Right atrium auricular region (tissue), 2 donors: ENCODE results near the gene DFFA. TPM values are rescaled to one million over a fixed set of nuclear protein-coding genes. Genes with fewer than 3 reads are reported as not detected.

Experiments
- DNase-seq: peaks from one replicate; pipeline ENCODE4 v3.0.0-alpha.2; 2019; ENCODE audit warnings: low spot score
- H3K27ac ChIP-seq, 2 donors: fragments of 200-600 bp; sonication (generic); 1 replicate in 1 of 2; 2 replicates in 1 of 2; pipeline ENCODE4 v1.5.1; 2016 to 2019
- H3K27me3 ChIP-seq, 2 donors: fragments of 200-600 bp; sonication (generic); one replicate each; pipeline versions ENCODE4 v1.5.1 to v1.6.0; 2017 to 2019
- H3K36me3 ChIP-seq: fragments of 200-600 bp; sonication (generic); one replicate; pipeline ENCODE4 v1.5.1; 2016
- H3K4me1 ChIP-seq, 2 donors: fragments of 200-600 bp; sonication (generic); one replicate each; pipeline versions ENCODE4 v1.5.1 to v1.6.0; 2017 to 2019
- H3K4me3 ChIP-seq, 2 donors: fragments of 200-600 bp; sonication (generic); 1 replicate in 1 of 2; 2 replicates in 1 of 2; pipeline ENCODE4 v1.5.1; 2017 to 2019; ENCODE audit warnings: mild to moderate bottlenecking in 1 of 2, moderate library complexity in 1 of 2
- H3K9me3 ChIP-seq, 2 donors: fragments of 200-600 bp; sonication (generic); one replicate each; pipeline ENCODE4 v1.5.1; 2019
- total RNA-seq, 2 donors: library from RNA; depleted of rRNA; stranded (reverse); fragments of >200 nt; gene quantifications; one replicate each; pipeline ENCODE4 v1.1.0, GENCODE V29; 2016
- TF ChIP-seq, protein P1 (sequence below), 2 donors: fragments of 200-600 bp; sonication (generic); IDR thresholded peaks; one replicate each; pipeline ENCODE4 v1.5.1; 2019; ENCODE audit warnings: antibody characterized with exemption in 2 of 2

The DFFA gene
- total RNA-seq, 2 donors from 2014 or later, result 17.6 to 19.0 TPM

- no peak for DNase-seq
- TF ChIP-seq, protein P1, sequence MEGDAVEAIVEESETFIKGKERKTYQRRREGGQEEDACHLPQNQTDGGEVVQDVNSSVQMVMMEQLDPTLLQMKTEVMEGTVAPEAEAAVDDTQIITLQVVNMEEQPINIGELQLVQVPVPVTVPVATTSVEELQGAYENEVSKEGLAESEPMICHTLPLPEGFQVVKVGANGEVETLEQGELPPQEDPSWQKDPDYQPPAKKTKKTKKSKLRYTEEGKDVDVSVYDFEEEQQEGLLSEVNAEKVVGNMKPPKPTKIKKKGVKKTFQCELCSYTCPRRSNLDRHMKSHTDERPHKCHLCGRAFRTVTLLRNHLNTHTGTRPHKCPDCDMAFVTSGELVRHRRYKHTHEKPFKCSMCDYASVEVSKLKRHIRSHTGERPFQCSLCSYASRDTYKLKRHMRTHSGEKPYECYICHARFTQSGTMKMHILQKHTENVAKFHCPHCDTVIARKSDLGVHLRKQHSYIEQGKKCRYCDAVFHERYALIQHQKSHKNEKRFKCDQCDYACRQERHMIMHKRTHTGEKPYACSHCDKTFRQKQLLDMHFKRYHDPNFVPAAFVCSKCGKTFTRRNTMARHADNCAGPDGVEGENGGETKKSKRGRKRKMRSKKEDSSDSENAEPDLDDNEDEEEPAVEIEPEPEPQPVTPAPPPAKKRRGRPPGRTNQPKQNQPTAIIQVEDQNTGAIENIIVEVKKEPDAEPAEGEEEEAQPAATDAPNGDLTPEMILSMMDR (IDR thresholded peaks at IDR 0.05), result no peak
- Histone ChIP-seq H3K36me3 (no peaks in the 10 kb centered on the region), H3K27ac (no peak overlapping the region), H3K4me1 (peaks cover 0 to 35% of the 10 kb centered on the region in 2 donors), H3K4me3 (no peak overlapping the region), H3K27me3 (no peaks in the 10 kb centered on the region), H3K9me3 (no peaks in the 10 kb centered on the region)
Observed at GRCh38 chr1:10517677-10517982, 45.3 kb upstream of the DFFA start.

- no peak overlapping the region for H3K27ac ChIP-seq
- H3K9me3 ChIP-seq, result no peaks in the 10 kb centered on the region
- no peak overlapping the region for H3K4me3 ChIP-seq
- no peaks in the 10 kb centered on the region for H3K36me3 ChIP-seq
- H3K27me3 ChIP-seq, result no peaks in the 10 kb centered on the region
- no peak for DNase-seq
- TF ChIP-seq, protein P1 (IDR thresholded peaks at IDR 0.05), result no peak
- H3K4me1 ChIP-seq, result peaks cover 0 to 32% of the 10 kb centered on the region in 2 donors
Observed at GRCh38 chr1:10516925-10517676, 44.8 kb upstream of the DFFA start.

DNA sequence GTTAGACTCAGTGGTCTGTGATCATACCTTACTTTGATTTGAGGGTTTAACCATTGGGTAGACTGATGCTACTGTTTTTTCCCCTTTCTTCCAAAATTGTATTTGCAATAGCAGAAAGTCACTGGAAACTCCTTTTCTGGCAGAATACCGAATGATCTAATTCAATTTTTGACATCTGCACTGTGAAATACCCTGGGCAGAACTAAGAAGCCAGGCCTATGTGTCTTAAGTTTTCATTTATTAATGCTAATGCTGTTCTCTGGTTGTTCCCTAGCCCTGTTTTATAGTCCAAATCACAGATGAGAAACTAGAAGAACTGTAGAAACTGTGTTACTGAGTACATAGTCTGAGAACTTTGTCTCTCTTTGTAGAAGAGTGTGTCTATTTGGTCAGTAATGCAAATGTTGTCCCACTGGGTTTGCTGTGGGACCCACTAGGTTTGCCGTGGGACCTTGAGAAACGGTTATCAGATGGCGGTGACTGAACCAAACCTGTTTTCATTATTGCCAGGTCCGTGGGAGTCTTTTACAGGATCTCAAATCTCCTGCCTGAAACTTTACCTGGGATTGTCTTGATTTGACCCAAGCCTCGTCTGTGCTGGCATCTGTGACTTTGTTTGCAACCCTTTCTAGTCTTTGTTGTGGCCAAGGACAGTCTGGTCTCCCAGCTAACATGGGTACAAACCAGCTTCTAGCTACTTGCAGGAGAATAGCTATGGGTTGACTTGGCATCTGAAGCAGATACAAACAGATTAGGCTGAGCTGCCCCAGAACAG, 43.8 kb upstream of the DFFA start:
- H3K27ac ChIP-seq, result no peak overlapping the region
- TF ChIP-seq, protein P1 (IDR thresholded peaks at IDR 0.05), result no peak
- H3K4me3 ChIP-seq, result no peak overlapping the region
- H3K27me3 ChIP-seq, result no peaks in the 10 kb centered on the region
- no peaks in the 10 kb centered on the region for H3K36me3 ChIP-seq
- no peaks in the 10 kb centered on the region for H3K9me3 ChIP-seq
- H3K4me1 ChIP-seq, result peaks cover 0 to 40% of the 10 kb centered on the region in 2 donors
- DNase-seq, result no peak

GRCh38 chr1:10515301-10515975, 43.1 kb upstream of the DFFA start:
- no peaks in the 10 kb centered on the region for H3K9me3 ChIP-seq
- H3K27ac ChIP-seq, result no peak overlapping the region
- H3K27me3 ChIP-seq, result no peaks in the 10 kb centered on the region
- TF ChIP-seq, protein P1 (IDR thresholded peaks at IDR 0.05), result no peak
- DNase-seq, result no peak
- no peaks in the 10 kb centered on the region for H3K36me3 ChIP-seq
- peaks cover 0 to 47% of the 10 kb centered on the region in 2 donors for H3K4me1 ChIP-seq
- H3K4me3 ChIP-seq, result no peak overlapping the region

DNA sequence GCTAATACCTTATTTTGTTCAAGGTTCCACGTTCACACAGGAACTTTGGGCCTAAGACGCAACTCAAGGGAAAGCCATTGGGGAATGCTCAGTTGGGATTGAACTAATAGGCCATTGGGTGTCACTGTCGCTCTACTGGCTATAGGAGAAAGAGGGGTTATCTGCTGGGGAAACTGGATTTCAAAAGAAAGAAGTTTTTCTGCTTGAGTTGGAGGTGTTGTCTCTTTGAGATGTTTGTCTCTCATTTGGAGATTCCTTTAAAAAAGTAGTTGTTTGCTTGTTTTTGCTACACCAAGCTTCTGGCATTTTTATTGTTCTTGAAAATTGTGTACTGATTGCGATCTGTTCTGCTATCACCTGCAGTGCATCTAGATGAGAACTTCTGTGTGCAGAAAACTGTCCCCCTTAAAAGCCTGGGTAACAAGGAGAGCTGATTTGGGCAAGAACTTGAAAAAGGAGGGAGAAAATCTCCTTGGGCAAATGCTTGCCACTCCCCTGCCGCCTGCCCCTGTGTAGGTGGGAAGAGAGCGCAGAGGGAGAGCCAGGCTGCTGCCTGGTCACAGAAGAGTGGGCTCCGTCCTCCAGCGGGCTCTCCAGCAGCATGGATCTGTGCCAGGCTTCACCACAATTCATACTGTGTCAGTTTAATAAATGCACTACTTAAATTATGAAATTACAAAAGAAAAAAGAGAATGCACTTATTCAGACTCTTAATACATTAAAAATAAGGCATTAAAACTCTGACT, 42.3 kb upstream of the DFFA start:
- no peaks in the 10 kb centered on the region for H3K27me3 ChIP-seq
- H3K9me3 ChIP-seq, result no peaks in the 10 kb centered on the region
- no peak overlapping the region for H3K4me3 ChIP-seq
- H3K4me1 ChIP-seq, result peaks cover 0 to 54% of the 10 kb centered on the region in 2 donors
- no peak for DNase-seq
- TF ChIP-seq, protein P1 (IDR thresholded peaks at IDR 0.05), result peak in 1 of 2 donors; percentile 64
- no peaks in the 10 kb centered on the region for H3K36me3 ChIP-seq
- H3K27ac ChIP-seq, result no peak overlapping the region
